T1000 (cell line): ENCODE measurements around the gene SNED1.
A peak's percentile ranks its signal among the peaks of the same experiment; 100 is the strongest.

Experiments used
- DNase-seq: peaks from one replicate; lab custom pipeline; 2025; ENCODE audit warnings: mixed read lengths; lab: John Stamatoyannopoulos, UW

Gene SNED1

GRCh38 chr2:241006412-241006811 is 8.0 kb downstream of the SNED1 start:
- no peak for DNase-seq

- no peak for DNase-seq
Observed at GRCh38 chr2:241007111-241007510, 8.7 kb downstream of the SNED1 start.

- DNase-seq = no peak
Observed at GRCh38 chr2:241007880-241008710, 9.7 kb downstream of the SNED1 start.

GRCh38 chr2:241008711-241009121 is 10.3 kb downstream of the SNED1 start:
- DNase-seq = no peak

GRCh38 chr2:241009191-241009590 is 10.8 kb downstream of the SNED1 start:
- no peak for DNase-seq

GRCh38 chr2:241009601-241010530 is 11.4 kb downstream of the SNED1 start:
- peak; percentile 78 for DNase-seq

- DNase-seq = no peak
Observed at GRCh38 chr2:241010531-241011295, 12.3 kb downstream of the SNED1 start.

GRCh38 chr2:241011296-241011600 is 12.8 kb downstream of the SNED1 start:
- DNase-seq = no peak

GRCh38 chr2:241011751-241012510 is 13.5 kb downstream of the SNED1 start:
- no peak for DNase-seq

GRCh38 chr2:241014224-241014623 is 15.8 kb downstream of the SNED1 start:
- no peak for DNase-seq

- no peak for DNase-seq
Observed at GRCh38 chr2:241014764-241015163, 16.3 kb downstream of the SNED1 start.

GRCh38 chr2:241015439-241015838 is 17.0 kb downstream of the SNED1 start:
- DNase-seq = no peak

GRCh38 chr2:241017228-241017940 is 19.0 kb downstream of the SNED1 start:
- no peak for DNase-seq

GRCh38 chr2:241018051-241018891 is 19.9 kb downstream of the SNED1 start:
- DNase-seq = no peak

GRCh38 chr2:241019441-241020139 is 21.2 kb downstream of the SNED1 start:
- no peak for DNase-seq

GRCh38 chr2:241020201-241020600 is 21.8 kb downstream of the SNED1 start:
- no peak for DNase-seq

GRCh38 chr2:241020629-241021190 is 22.3 kb downstream of the SNED1 start:
- no peak for DNase-seq

- DNase-seq = no peak
Observed at GRCh38 chr2:241025639-241026038, 27.2 kb downstream of the SNED1 start.
